Vagina (tissue), 2 donors: ENCODE measurements around the gene ATXN1.
"Not testable (repeated sequence)": the region's sequence is repeated elsewhere in the genome, so short reads cannot be mapped to it uniquely, and the experiment has no call there.

Experiments used
- POLR2AphosphoS5 ChIP-seq, 2 donors: sonication (generic); formaldehyde crosslinking; IDR thresholded peaks; one replicate each; pipeline ENCODE4 v1.9.0; 2017; ENCODE audit warnings: antibody characterized with exemption in 2 of 2, mild to moderate bottlenecking in 2 of 2, low read depth in 1 of 2; ENCODE audit not compliant: insufficient read depth in 1 of 2
- TF ChIP-seq, protein P1 (sequence below), 3 experiments: fragments of 450-650 bp in 2 of 3; fragments of 200-600 bp in 1 of 3; sonication (generic) in 1 of 3; IDR thresholded peaks; one replicate each; pipeline ENCODE4 v1.5.1; 2017 to 2019; ENCODE audit warnings: antibody characterized with exemption in 3 of 3, mild to moderate bottlenecking in 2 of 3, moderate library complexity in 2 of 3

DNA sequence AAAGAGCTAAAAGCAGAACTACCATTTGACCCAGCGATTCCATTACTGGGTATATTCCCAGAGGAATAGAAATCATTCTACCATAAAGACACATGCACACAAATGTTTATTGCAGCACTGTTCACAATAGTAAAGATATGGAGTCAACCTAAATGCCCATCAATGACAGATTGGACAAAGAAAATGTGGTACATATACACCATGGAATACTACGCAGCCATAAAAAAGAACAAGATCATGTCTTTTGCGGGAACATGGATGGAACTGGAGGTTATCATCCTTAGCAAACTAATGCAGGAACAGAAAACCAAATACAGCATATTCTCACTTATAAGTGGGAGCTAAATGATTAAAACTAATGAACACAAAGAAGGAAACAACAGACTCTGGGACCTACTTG lies 23.7 kb upstream of the ATXN1 start:
- TF ChIP-seq, protein P1, sequence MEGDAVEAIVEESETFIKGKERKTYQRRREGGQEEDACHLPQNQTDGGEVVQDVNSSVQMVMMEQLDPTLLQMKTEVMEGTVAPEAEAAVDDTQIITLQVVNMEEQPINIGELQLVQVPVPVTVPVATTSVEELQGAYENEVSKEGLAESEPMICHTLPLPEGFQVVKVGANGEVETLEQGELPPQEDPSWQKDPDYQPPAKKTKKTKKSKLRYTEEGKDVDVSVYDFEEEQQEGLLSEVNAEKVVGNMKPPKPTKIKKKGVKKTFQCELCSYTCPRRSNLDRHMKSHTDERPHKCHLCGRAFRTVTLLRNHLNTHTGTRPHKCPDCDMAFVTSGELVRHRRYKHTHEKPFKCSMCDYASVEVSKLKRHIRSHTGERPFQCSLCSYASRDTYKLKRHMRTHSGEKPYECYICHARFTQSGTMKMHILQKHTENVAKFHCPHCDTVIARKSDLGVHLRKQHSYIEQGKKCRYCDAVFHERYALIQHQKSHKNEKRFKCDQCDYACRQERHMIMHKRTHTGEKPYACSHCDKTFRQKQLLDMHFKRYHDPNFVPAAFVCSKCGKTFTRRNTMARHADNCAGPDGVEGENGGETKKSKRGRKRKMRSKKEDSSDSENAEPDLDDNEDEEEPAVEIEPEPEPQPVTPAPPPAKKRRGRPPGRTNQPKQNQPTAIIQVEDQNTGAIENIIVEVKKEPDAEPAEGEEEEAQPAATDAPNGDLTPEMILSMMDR (IDR thresholded peaks at IDR 0.05) = not testable (repeated sequence)
- TF ChIP-seq POLR2AphosphoS5 (IDR thresholded peaks at IDR 0.05; ENCODE audit: insufficient read depth in 1 of 2, low read depth in 1 of 2) = not testable (repeated sequence)
